ENCODE data around the gene CMPK2. TPM values are rescaled to one million over a fixed set of nuclear protein-coding genes. Genes with fewer than 3 reads are reported as not detected.

CMPK2 gene
- total and polyA plus RNA-seq, 9 of the 15 experiments (the other 6 are each of a cell fraction or from before 2014, with no cell fraction given): 2.6 to 10.5 (median 5.0) TPM

DNA sequence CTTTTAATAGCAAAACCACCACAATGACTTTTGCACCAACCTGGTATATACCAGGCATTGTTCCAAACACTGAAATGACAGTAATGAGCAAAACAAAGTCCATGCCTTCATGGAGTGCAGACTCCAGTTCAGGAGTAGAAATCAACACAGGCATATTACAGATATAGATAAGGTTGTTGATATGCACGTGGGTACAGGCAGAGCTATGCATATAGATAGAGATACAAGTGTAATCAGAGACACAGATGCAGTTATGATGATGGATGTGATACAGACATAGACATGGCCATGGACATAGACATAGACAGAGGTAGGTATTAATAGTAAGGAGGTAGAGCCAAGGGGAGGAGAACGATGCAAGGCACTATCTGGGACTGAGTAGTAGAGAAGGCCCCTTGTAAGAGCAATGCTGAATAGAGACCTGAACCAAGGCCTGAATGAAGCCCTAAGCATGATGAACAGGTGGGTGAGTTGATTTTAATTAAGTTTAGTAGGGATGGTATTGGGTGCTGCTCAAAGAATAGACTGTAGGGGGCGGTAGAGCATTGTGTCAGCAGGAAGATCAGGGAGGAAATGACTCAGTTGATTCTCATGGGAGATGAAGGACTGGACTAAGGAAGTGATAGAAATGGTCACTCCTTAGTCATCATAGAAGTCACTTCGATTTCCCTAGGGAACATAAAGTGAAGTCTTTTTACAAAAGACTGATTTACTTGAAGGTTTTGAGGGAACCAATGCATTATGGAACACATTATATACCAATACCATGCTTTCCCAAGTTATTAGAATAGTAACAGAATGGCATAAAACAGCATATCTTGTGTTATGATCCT, 39.4 kb downstream of the CMPK2 start (continued):
- TF ChIP-seq, protein P1, sequence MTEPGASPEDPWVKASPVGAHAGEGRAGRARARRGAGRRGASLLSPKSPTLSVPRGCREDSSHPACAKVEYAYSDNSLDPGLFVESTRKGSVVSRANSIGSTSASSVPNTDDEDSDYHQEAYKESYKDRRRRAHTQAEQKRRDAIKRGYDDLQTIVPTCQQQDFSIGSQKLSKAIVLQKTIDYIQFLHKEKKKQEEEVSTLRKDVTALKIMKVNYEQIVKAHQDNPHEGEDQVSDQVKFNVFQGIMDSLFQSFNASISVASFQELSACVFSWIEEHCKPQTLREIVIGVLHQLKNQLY (CRISPR knock-in tag; conservative IDR thresholded peaks at IDR 0.05): no peak
- TF ChIP-seq EHMT2 (IDR thresholded peaks at IDR 0.05) (peak; percentile 84), THRAP3 (IDR thresholded peaks at IDR 0.05; ENCODE audit: borderline replicate concordance) (no peak), POLR2H (tag; IDR thresholded peaks at IDR 0.05; ENCODE audit: low read depth) (no peak), CAMTA2 (CRISPR knock-in tag; conservative IDR thresholded peaks at IDR 0.05) (no peak), ZSCAN32 (CRISPR knock-in tag; IDR thresholded peaks at IDR 0.05) (no peak), NCOA1 (IDR thresholded peaks at IDR 0.05; ENCODE audit: low read depth) (no peak), FIP1L1 (IDR thresholded peaks at IDR 0.05; ENCODE audit: low read depth, low read length, poor library complexity, severe bottlenecking) (no peak), ZBTB11 (CRISPR knock-in tag; IDR thresholded peaks at IDR 0.05) (no peak), KAT2B (IDR thresholded peaks at IDR 0.05; ENCODE audit: low read depth, low read length) (no peak), ZNF780A (CRISPR knock-in tag; IDR thresholded peaks at IDR 0.05) (no peak), NFE2L1 (tag; IDR thresholded peaks at IDR 0.05; ENCODE audit: borderline replicate concordance, low read depth) (peak; percentile 48), SRSF7 (optimal IDR thresholded peaks at IDR 0.05; ENCODE audit: low read depth, low read length) (no peak), SRSF3 (IDR thresholded peaks at IDR 0.05; ENCODE audit: insufficient read depth, low read length) (no peak), ZNF551 (CRISPR knock-in tag; IDR thresholded peaks at IDR 0.05) (no peak), MBD1 (CRISPR knock-in tag; IDR thresholded peaks at IDR 0.05) (no peak), BCL6 (CRISPR knock-in tag; IDR thresholded peaks at IDR 0.05) (no peak), CREB3 (tag; conservative IDR thresholded peaks at IDR 0.05; ENCODE audit: low read depth) (no peak), HDAC8 (tag; IDR thresholded peaks at IDR 0.05) (no peak)
- TF ChIP-seq, protein P2, sequence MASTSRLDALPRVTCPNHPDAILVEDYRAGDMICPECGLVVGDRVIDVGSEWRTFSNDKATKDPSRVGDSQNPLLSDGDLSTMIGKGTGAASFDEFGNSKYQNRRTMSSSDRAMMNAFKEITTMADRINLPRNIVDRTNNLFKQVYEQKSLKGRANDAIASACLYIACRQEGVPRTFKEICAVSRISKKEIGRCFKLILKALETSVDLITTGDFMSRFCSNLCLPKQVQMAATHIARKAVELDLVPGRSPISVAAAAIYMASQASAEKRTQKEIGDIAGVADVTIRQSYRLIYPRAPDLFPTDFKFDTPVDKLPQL (IDR thresholded peaks at IDR 0.05; ENCODE audit: extremely low read depth, insufficient read length): no peak

Measured in K562 (cell line).